ENCODE data around the gene TLL2. TPM values are rescaled to one million over a fixed set of nuclear protein-coding genes. Genes with fewer than 3 reads are reported as not detected.

TLL2 gene
- total and polyA plus RNA-seq, 9 of the 15 experiments (the other 6 are each of a cell fraction or from before 2014, with no cell fraction given), result 0.09 TPM; not detected in 8

DNA sequence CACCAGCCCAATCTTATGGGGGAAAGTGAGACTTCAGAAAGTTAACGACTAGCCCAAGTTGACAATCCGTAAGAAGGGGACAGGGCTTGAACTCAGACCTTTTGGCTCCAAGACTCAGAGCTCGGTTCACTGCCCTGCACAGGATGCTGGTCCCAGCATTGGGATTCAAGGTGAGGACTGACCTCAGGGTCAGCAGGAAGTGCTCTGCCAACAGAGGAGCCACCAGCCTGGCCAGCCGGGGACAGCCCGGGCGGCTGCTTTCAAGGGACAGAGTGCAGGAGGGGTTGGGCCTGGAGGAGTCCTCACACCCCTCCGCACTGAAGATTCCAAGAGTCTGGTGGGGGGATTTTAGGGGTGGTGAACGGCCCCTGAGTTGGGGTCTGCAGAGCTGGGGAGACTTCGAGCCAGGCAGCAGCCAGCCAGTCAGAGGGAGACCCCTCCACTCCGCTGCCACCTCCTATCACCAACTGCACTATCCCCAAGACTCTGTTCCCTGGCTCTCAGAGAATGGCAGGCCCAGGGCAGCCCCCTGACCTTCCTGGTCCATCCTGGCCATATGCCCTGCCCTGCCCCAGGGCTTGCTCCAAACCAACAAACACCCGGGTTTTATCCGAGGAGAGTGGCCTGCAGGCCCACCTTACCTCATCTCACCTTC, 19.7 kb downstream of the TLL2 start (continued):
- no peak for TF ChIP-seq POLR2AphosphoS5 (IDR thresholded peaks at IDR 0.05; ENCODE audit: control insufficient read depth, insufficient read depth, low read depth, low read length)

DNA sequence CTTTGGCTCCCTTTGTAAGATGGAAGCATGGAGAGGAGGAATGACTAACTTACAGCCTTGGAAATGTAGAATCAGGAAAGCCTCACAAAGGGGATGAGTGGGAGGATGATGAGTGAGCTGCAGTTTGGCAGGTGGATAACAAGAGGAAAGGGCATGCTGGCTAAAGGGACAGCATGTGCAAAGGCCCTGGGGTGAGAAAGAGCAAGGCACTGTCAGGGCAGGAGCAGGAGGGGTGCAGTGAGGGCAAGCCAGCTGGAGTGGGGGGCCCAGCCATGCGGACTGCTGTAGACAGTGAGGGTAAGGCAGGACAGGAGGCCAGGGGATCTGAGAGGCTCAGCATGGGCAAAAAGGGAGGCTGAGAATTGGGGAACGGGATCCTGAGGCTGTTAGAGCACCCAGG, 20.5 kb downstream of the TLL2 start:
- FAIRE-seq (no peak), DNase-seq (ENCODE audit: extremely low read depth in 1 of 4, low spot score in 3 of 4) (no peak), ATAC-seq (no peak)
- intact Hi-C loops (cut with micrococcal nuclease), result no loop called here
- Histone ChIP-seq H3K79me2 (ENCODE audit: control insufficient read depth, insufficient read depth, low read length) (no peaks in the 10 kb centered on the region), H3K27ac (ENCODE audit: extremely low read depth, low read depth, low read length) (no peak overlapping the region), H3K9me3 (replicated peaks; ENCODE audit: control insufficient read depth, insufficient read depth, low read depth, low read length) (no peaks in the 10 kb centered on the region), H3K27me3 (ENCODE audit: control insufficient read depth in 2 of 2, insufficient read depth in 2 of 2, low read length in 2 of 2) (peaks cover 0 to 51% of the 10 kb centered on the region in 2 experiments; a peak in 3 of 5 replicates), H2AFZ (ENCODE audit: low read depth, low read length) (no peak overlapping the region), H3K9ac (ENCODE audit: insufficient read depth in 1 of 2, low read depth in 2 of 2, low read length in 2 of 2) (no peak overlapping the region), H3K4me3 (no peak overlapping the region), H4K20me1 (replicated peaks; ENCODE audit: control insufficient read depth, insufficient read depth, low read length) (0 out of 2 replicates have a peak, but pooled peaks cover 3% of the 10 kb centered on the region), H3K4me1 (replicated peaks in 1 of 2; ENCODE audit: control insufficient read depth in 2 of 2, insufficient read depth in 2 of 2, low read length in 2 of 2) (no peaks in the 10 kb centered on the region), H3K9me1 (ENCODE audit: control insufficient read depth, insufficient read depth, low read length) (no peaks in the 10 kb centered on the region), H3K36me3 (ENCODE audit: control insufficient read depth, insufficient read depth, low read length) (no peaks in the 10 kb centered on the region), H3K4me2 (ENCODE audit: insufficient read depth, low read length) (no peak overlapping the region)
- CTCF ChIA-PET (ENCODE audit: low intra/inter-chr PET ratio), result no interaction called here
- POLR2A ChIA-PET, result no interaction called here
- in situ Hi-C loops (cut with MboI), result no loop called here
- WGBS (ENCODE audit: insufficient coverage, low coverage, missing lambda C conversion rate), result 0% methylated on average over 2 of the region's 2 CpGs
- no TSS peak for BruUV-seq (replicated peaks)
- no peak for TF ChIP-seq MLLT1 (IDR thresholded peaks at IDR 0.05)
- TF ChIP-seq, protein P1, sequence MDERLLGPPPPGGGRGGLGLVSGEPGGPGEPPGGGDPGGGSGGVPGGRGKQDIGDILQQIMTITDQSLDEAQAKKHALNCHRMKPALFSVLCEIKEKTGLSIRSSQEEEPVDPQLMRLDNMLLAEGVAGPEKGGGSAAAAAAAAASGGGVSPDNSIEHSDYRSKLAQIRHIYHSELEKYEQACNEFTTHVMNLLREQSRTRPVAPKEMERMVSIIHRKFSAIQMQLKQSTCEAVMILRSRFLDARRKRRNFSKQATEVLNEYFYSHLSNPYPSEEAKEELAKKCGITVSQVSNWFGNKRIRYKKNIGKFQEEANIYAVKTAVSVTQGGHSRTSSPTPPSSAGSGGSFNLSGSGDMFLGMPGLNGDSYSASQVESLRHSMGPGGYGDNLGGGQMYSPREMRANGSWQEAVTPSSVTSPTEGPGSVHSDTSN (CRISPR knock-in tag; IDR thresholded peaks at IDR 0.05; ENCODE audit: low read depth), result no peak
- TF ChIP-seq, protein P1 (tag; conservative IDR thresholded peaks at IDR 0.05; ENCODE audit: low read depth), result no peak
- TF ChIP-seq ZNF212 (CRISPR knock-in tag; IDR thresholded peaks at IDR 0.05), result no peak
- no peak for TF ChIP-seq BCOR (IDR thresholded peaks at IDR 0.05)
- TF ChIP-seq, protein P2, sequence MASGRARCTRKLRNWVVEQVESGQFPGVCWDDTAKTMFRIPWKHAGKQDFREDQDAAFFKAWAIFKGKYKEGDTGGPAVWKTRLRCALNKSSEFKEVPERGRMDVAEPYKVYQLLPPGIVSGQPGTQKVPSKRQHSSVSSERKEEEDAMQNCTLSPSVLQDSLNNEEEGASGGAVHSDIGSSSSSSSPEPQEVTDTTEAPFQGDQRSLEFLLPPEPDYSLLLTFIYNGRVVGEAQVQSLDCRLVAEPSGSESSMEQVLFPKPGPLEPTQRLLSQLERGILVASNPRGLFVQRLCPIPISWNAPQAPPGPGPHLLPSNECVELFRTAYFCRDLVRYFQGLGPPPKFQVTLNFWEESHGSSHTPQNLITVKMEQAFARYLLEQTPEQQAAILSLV (tag; IDR thresholded peaks at IDR 0.05), result no peak
- TF ChIP-seq SMAD2 (IDR thresholded peaks at IDR 0.05; ENCODE audit: low read depth, low read length), result no peak
- no peak for TF ChIP-seq KAT8 (IDR thresholded peaks at IDR 0.05; ENCODE audit: low read depth)
- TF ChIP-seq SRF (CRISPR knock-in tag; IDR thresholded peaks at IDR 0.05), result no peak
- TF ChIP-seq FOXP4 (CRISPR knock-in tag; IDR thresholded peaks at IDR 0.05; ENCODE audit: borderline replicate concordance), result no peak
- TF ChIP-seq ELF4 (CRISPR knock-in tag; IDR thresholded peaks at IDR 0.05), result no peak
- TF ChIP-seq KLF10 (CRISPR knock-in tag; IDR thresholded peaks at IDR 0.05), result no peak
- TF ChIP-seq IFI16 (CRISPR knock-in tag; IDR thresholded peaks at IDR 0.05), result no peak

All from K562 (cell line).